Measurements from ENCODE around the gene RBM34. TPM values are rescaled to one million over a fixed set of nuclear protein-coding genes. Genes with fewer than 3 reads are reported as not detected.

RBM34 gene, protein sequence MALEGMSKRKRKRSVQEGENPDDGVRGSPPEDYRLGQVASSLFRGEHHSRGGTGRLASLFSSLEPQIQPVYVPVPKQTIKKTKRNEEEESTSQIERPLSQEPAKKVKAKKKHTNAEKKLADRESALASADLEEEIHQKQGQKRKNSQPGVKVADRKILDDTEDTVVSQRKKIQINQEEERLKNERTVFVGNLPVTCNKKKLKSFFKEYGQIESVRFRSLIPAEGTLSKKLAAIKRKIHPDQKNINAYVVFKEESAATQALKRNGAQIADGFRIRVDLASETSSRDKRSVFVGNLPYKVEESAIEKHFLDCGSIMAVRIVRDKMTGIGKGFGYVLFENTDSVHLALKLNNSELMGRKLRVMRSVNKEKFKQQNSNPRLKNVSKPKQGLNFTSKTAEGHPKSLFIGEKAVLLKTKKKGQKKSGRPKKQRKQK
- 100 to 1,000 TPM; 136 TPM for total RNA-seq

DNA sequence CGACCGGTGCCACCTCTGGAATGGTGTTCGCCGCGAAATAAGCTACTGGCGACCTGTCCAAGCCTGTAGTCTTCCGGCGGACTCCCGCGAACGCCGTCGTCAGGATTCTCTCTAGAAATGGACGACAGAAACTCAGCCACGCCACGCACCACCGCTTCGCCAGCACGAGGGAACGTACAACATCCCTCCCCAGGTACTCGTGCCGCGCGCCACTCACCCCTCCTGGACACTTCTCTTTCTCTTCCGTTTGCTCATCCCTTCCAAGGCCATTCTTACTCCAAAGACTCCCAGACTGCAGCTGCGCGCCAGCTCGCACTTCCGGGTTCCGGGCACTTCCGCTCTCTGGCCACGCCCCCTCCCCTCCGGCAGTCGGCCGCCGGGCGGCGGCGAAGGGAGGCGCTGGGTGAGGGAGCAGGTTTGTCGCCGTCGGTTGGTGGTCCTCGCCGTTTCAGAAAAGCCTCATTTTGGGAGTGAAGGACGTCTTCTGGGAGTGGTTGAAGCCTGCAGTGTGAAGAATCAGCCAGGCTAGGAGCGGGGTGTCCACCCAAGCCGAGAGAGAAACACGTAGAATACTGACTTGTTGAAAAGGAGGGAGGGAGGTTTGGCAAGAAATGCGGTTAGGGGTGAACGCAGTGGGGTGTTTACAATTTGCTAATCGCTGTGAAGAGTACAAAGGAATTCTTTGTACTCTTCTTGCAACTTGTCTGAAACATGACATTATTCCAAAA, at the start of gene RBM34:
Gene RBM34, minus strand, starts transcription at position 294 of the 728 bp plus-strand sequence. Its CDS starts 24 bp downstream, at position 270.
- intact Hi-C loops (cut with micrococcal nuclease) = loop anchor here (2.0 kb wide), 1 partner anchor 32 kb away; the partner anchor contains the start of gene TOMM20
- TF ChIP-seq, protein P1, sequence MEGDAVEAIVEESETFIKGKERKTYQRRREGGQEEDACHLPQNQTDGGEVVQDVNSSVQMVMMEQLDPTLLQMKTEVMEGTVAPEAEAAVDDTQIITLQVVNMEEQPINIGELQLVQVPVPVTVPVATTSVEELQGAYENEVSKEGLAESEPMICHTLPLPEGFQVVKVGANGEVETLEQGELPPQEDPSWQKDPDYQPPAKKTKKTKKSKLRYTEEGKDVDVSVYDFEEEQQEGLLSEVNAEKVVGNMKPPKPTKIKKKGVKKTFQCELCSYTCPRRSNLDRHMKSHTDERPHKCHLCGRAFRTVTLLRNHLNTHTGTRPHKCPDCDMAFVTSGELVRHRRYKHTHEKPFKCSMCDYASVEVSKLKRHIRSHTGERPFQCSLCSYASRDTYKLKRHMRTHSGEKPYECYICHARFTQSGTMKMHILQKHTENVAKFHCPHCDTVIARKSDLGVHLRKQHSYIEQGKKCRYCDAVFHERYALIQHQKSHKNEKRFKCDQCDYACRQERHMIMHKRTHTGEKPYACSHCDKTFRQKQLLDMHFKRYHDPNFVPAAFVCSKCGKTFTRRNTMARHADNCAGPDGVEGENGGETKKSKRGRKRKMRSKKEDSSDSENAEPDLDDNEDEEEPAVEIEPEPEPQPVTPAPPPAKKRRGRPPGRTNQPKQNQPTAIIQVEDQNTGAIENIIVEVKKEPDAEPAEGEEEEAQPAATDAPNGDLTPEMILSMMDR (IDR thresholded peaks at IDR 0.05) = peak; percentile 10
- H3K9me3 Mint-ChIP-seq = no peaks in the 10 kb centered on the region
- peak within 1 kb of the TSS; percentile 100 for H3K27ac Mint-ChIP-seq
- DNase-seq (peak; percentile 94), ATAC-seq (peak; percentile 95)
- H3K27me3 Mint-ChIP-seq = no peaks in the 10 kb centered on the region
- ChIA-PET CTCF (interaction anchor here (0.7 to 2.5 kb wide), 7 partner anchors 21 to 674 kb away, joined by 3 to 14 read pairs (median 4); no protein-coding TSS in a partner anchor), POLR2A (interaction anchor here (0.6 to 3.2 kb wide), 17 partner anchors 9 to 552 kb away, joined by 3 to 17 read pairs (median 4); partner anchors contain the start of gene IRF2BP2)
- peak within 1 kb of the TSS; percentile 99 for H3K4me3 Mint-ChIP-seq
- H3K36me3 Mint-ChIP-seq (ENCODE audit: low read depth) = peaks cover 24% of the 10 kb centered on the region
- H3K4me1 Mint-ChIP-seq (ENCODE audit: low read depth) = peaks cover 16% of the 10 kb centered on the region

DNA sequence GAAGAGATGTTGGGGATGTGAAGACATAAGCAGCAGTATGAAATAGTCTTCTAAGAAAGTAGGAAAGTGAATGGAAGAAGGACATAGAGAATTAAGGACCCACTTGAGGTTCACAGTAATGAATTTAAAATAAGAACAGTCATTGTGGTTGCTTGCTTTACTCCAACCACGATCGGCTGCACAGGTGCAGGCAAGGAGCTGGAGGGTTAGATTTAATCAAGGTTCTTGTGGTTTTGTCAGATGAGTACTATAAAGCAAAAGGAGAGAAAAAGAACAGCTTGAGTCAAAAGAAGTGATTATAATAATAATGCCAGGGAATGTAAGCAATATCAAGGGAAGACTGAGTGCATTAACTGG, 46.1 kb upstream of the RBM34 start:
- Mint-ChIP-seq H3K4me3 (peak overlapping the region; percentile 7), H3K4me1 (ENCODE audit: low read depth) (peaks cover 31% of the 10 kb centered on the region), H3K9me3 (no peaks in the 10 kb centered on the region), H3K27ac (peak overlapping the region; percentile 89), H3K36me3 (ENCODE audit: low read depth) (peaks cover 15% of the 10 kb centered on the region), H3K27me3 (no peaks in the 10 kb centered on the region)
- ChIA-PET POLR2A (interaction anchor here (0.6 to 1.1 kb wide), 4 partner anchors 47 to 297 kb away, joined by 3 to 5 read pairs (median 3); partner anchors contain the start of genes B3GALNT2 and RBM34), CTCF (interaction anchor here (2.1 kb wide), 1 partner anchor 209 kb away, joined by 8 read pairs; no protein-coding TSS in a partner anchor)
- TF ChIP-seq, protein P1 (IDR thresholded peaks at IDR 0.05) = no peak
- ATAC-seq (peak; percentile 82), DNase-seq (peak; percentile 72)
- intact Hi-C loops (cut with micrococcal nuclease) = no loop called here

DNA sequence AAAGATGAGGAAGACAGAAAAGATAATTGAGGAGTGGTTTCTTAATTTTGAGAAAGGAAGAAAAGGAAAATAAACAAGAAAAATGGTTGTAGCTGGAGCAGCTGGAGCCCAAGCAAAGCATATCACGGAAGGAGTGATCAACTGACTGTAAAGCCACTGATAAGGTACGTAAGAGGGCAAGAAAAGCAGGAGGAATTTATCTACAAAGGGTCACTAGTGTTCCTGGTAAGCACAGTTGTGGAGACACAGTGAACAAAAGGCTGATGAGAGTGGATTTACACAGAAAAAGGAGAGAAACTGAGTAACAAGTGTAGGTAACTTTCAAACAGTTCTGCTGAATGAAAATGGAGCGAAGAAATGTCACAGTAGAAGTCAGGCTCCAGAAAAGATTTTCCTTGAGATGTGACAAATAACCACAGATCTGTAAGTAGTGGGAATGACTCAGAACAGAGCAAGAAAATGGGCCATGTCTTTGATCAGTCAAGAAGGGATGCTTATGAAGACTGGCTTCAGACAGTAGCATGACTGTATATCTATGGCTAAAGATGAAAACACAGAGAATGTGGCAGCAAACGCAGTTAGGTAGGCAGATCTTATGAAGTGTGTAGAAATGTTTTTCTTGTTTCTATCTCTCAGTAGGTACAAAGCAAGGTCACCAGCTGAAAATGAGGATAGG, 45.6 kb upstream of the RBM34 start:
- no peaks in the 10 kb centered on the region for H3K27me3 Mint-ChIP-seq
- DNase-seq = peak; percentile 24
- ChIA-PET CTCF (interaction anchor here (2.1 kb wide), 1 partner anchor 209 kb away, joined by 8 read pairs; no protein-coding TSS in a partner anchor), POLR2A (interaction anchor here (0.8 to 1.0 kb wide), 2 partner anchors 10 to 298 kb away, joined by 3 read pairs; partner anchors contain the start of gene B3GALNT2)
- TF ChIP-seq, protein P1 (IDR thresholded peaks at IDR 0.05) = no peak
- no peaks in the 10 kb centered on the region for H3K9me3 Mint-ChIP-seq
- H3K36me3 Mint-ChIP-seq (ENCODE audit: low read depth) = peaks cover 15% of the 10 kb centered on the region
- H3K4me3 Mint-ChIP-seq = peak overlapping the region; percentile 7
- intact Hi-C loops (cut with micrococcal nuclease) = no loop called here
- peaks cover 29% of the 10 kb centered on the region for H3K4me1 Mint-ChIP-seq (ENCODE audit: low read depth)
- peak overlapping the region; percentile 89 for H3K27ac Mint-ChIP-seq
- peak; percentile 94 for ATAC-seq

DNA sequence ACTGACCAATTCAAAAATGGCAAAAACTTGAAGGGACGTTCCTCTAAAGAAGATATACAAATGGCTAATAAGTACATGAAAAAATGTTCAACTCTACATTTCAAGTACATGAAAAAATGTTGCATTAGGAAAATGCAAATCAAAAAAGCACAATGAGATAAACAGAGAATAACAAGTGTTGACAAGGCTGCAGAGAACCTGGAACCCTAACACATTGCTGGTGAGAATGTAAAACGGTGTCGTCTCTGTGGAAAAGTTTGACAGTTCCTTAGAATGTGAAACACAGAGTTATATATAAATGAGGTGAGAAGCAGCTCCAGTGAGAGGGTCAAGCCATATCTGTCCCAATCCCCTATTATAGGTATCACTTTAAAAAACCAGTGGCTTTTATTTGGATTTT, 44.6 kb upstream of the RBM34 start:
- intact Hi-C loops (cut with micrococcal nuclease) = no loop called here
- DNase-seq (no peak), ATAC-seq (no peak)
- Mint-ChIP-seq H3K27ac (no peak overlapping the region), H3K27me3 (no peaks in the 10 kb centered on the region), H3K4me1 (ENCODE audit: low read depth) (peaks cover 28% of the 10 kb centered on the region), H3K4me3 (no peak overlapping the region), H3K36me3 (ENCODE audit: low read depth) (peaks cover 11% of the 10 kb centered on the region), H3K9me3 (no peaks in the 10 kb centered on the region)
- ChIA-PET POLR2A (interaction anchor here (0.7 to 1.1 kb wide), 4 partner anchors 9 to 122 kb away, joined by 3 to 4 read pairs (median 4); partner anchors contain the start of gene ARID4B), CTCF (interaction anchor here (0.9 to 2.1 kb wide), 3 partner anchors 24 to 299 kb away, joined by 3 to 8 read pairs (median 3); partner anchors contain the start of gene B3GALNT2)
- TF ChIP-seq, protein P1 (IDR thresholded peaks at IDR 0.05) = no peak

Data from activated CD8-positive, alpha-beta T cell treated with anti-CD3 and anti-CD28 coated beads for 36 hours (primary cell).